T-helper 9 cell (primary cell): Measurements from ENCODE around the gene NFATC3.

ENCODE experiments used
- DNase-seq: peaks from one replicate; pipeline ENCODE4 v3.0.0-alpha.2; 2020

NFATC3 gene

GRCh38 chr16:68233085-68233834, 148.1 kb downstream of the NFATC3 start:
- DNase-seq: no peak

DNA sequence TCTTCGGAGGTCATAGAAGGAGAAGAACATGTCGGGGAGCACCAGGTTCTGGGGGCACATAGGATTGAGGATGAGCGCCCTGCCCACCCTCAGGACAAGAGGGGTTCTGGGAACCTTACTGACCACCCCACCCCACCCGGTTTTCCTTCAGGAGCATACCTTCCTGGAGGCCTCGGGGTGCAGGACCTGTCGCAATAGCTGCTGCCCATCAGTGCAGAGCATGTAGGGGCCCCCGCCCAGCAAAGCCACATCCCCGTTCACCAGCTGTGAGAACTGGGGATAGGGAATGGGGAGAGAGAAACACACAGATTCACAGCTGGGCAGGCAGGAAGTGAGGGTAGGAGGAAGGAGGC, 148.6 kb downstream of the NFATC3 start:
- no peak for DNase-seq

GRCh38 chr16:68234188-68235107, 149.3 kb downstream of the NFATC3 start:
- DNase-seq: no peak

DNA sequence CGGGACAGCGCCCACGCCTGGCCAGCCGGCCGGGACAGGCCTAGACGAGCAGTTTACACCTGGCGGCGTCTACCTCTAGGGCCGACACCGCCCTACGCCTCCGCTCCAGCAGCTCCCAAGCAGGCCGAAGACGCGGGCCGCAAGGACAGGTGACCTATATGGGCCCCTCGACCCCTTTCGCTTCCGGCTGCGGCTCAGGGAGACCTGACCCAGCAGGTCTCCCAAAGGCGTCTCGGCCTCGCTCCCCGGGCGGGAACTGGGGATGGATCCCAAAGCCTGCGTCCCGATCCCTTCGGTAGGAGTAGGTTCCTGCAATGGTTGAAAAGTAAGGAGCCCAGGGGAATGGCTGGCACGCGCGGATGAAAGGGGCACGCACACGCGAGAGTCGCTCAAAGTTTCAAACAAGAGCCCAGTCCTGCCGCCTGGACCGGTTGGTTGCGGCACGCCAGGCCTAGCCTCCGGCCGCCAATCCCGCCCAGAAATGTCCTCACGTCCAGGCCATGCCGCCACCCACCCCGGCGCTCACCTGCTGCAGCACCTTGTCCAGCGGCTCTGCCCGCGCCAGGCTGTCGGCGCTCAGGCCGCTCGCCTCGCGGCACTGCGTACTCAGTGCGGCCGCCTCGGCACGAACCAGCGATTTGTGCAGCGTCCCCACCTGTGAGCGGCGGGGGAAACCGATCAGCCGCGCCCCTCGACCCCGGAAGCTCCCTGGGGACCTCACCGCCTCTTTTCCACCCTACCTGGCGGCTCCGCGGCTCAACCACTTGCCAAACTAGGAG, 150.1 kb downstream of the NFATC3 start:
- DNase-seq: peak; percentile 12

DNA sequence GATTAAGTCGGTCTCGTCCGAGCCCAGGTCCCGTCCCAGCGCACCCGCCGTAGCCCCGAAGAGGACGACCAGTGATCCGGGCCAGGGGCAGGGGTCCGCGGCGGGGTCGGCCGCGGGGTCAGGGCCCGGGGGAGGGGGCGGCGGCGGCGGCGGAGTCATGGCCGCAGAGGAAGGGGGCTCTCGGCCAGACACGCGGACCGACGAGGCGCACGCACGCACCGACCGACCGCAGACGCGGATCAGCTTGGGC, 150.6 kb downstream of the NFATC3 start, which contains the start of gene ESRP2:
Gene ESRP2, minus strand, starts transcription at position 241 of the 250 bp plus-strand sequence. Its CDS starts 82 bp downstream, at position 159.
- no peak for DNase-seq

GRCh38 chr16:68236137-68236825, 151.1 kb downstream of the NFATC3 start:
- peak; percentile 42 for DNase-seq

GRCh38 chr16:68236826-68237242, 151.7 kb downstream of the NFATC3 start:
- DNase-seq: no peak

DNA sequence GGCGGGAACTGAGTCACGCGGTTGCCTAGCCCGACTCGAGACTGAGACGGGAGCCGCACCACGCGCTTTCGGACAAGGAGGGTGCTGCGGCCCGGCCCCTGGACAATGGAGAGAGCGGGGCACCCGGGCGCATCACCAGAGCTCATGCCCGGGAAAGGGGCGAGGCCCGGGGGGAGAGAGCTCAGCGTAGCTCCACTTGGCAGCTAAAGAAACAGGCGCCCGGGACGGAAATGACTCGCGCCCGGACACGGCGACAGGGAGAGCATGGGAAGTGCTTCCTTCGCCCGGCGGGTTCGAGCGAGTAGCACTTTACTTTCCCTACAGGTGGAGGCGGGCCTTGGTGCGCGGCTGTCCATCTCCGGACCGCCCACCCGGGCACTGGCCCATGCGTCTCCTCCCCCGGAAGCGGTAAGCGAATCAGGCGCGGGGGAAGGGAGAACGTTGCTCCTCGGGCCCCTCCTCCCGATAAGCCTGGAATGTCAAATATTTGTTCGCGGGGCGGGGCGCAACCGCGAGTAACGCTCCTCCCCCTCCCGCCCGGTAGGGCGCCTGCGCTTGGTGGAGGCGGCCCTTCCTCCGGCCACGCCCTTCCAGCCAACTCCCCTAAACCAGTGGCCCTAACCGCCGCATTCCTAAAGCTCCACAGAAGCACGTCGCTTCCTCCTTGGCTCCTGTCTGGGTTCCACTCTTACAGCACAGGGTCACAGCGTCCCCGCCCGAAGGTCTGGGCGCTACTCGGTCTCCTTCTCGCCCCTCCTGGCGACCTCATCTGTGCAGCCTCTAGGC, 152.3 kb downstream of the NFATC3 start:
- peak; percentile 81 for DNase-seq

- no peak for DNase-seq
These were observed 152.8 kb downstream of the NFATC3 start for GRCh38 chr16:68238029-68238345.

DNA sequence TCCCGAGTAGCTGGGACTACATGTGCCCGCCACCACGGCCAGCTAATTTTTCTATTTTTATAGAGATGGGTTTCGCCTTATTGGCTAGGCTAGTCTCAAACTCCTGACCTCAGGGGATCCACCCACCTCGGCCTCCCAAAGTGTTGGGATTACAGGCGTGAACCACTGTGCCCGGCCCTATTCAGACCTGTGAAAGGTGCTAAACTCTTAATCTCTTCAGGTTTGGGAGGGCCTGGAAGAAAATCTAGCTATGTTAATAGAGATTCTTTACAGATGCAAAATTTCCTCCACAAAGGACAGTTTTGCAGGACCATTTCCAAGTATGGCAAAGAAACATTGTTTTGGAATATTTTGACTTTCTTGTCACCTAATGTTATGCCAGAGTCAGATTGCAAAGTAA, 156.9 kb downstream of the NFATC3 start:
- DNase-seq: no peak

GRCh38 chr16:68242926-68243858, 158.0 kb downstream of the NFATC3 start:
- DNase-seq: no peak

GRCh38 chr16:68244481-68244902, 159.3 kb downstream of the NFATC3 start:
- no peak for DNase-seq

- peak; percentile 97 for DNase-seq
These were observed 160.0 kb downstream of the NFATC3 start, which contains the start of gene PLA2G15 for GRCh38 chr16:68244903-68245853. PLA2G15 (plus strand) TSS chr16:68245373; CDS start chr16:68245427, 54 bp downstream.

- no peak for DNase-seq
These were observed 161.0 kb downstream of the NFATC3 start for GRCh38 chr16:68246121-68246520.

- no peak for DNase-seq
These were observed 161.5 kb downstream of the NFATC3 start for GRCh38 chr16:68246666-68247065.

DNA sequence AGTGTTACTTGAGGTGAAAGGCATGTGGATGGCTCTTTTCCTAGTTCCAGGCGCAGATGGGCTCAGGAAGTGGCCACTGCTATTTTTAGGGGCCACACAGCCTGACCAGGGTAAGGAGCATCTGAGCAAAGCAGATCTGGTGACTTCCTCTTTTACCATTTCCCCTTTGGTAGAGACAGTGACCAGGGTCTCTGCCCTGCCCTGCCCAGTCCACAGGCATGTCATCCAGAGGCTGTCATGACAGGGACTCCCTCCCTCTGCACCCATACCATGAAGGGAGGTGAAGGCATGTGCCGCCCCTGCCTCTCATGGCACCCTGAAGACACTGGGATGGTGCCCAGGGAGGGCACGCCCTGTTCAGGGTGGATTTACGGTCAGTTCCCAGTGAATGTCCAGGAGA, 162.2 kb downstream of the NFATC3 start:
- DNase-seq: no peak

DNA sequence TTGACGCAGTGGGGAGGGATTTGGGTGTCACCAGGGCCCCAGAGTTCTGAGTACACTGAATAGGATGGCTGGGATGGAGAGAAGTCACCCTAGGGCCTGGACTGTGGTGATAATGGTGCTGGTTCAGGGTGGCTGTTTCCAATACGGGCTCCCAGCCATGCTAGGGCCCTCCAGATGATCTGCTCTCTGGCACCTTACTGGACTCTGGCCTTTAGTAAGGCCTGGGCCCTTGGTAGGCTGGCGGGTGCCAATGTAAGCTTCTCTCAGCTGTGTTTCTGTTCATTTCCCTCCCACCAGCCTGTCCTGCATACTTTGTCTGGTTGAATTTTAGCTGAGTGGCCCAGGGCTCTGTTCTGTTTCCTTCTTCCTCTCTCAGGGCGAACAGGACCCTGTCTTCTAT, 162.8 kb downstream of the NFATC3 start:
- DNase-seq: no peak

- DNase-seq: no peak
These were observed 164.2 kb downstream of the NFATC3 start for GRCh38 chr16:68249371-68249770.

- no peak for DNase-seq
These were observed 165.8 kb downstream of the NFATC3 start for GRCh38 chr16:68250951-68251350.

- no peak for DNase-seq
These were observed 166.7 kb downstream of the NFATC3 start for GRCh38 chr16:68251832-68252231.
